T47D (cell line): ENCODE results near the gene MDH2.
"Not testable (repeated sequence)": the region's sequence is repeated elsewhere in the genome, so short reads cannot be mapped to it uniquely, and the experiment has no call there.

Experiments
- DNase-seq, 2 experiments: peaks; one replicate each; pipeline versions ENCODE4 v3.0.0 to v3.0.0-alpha.2; 2011 to 2012; ENCODE audit warnings: low read depth in 1 of 2, low spot score in 1 of 2
- JUND ChIP-seq: IDR thresholded peaks from 2 replicates; pipeline ENCODE4 v1.6.1; 2012; ENCODE audit warnings: low read depth
- in situ Hi-C: cut with HindIII; loops from 2 replicates; pipeline ENCODE4 v1.10.0; 2016; ENCODE audit warnings: low sequenced_read_pairs, low pct_unique_long_range_greater_than_20kb

The MDH2 gene

GRCh38 chr7:76022026-76022780 lies 25.7 kb upstream of the MDH2 start:
- DNase-seq: no peak
- in situ Hi-C loops: no loop called here
- TF ChIP-seq JUND: no peak

GRCh38 chr7:76023002-76023401 lies 24.9 kb upstream of the MDH2 start:
- in situ Hi-C loops: no loop called here
- TF ChIP-seq JUND: no peak
- DNase-seq: no peak

GRCh38 chr7:76029682-76030081 lies 18.2 kb upstream of the MDH2 start:
- DNase-seq: peak in 1 of 2 experiments; percentile 47
- in situ Hi-C loops: not testable (repeated sequence)

- no peak for DNase-seq
- in situ Hi-C loops: no loop called here
- no peak for TF ChIP-seq JUND
Measured at GRCh38 chr7:76031964-76032363, 15.9 kb upstream of the MDH2 start.

GRCh38 chr7:76037310-76037709 lies 10.6 kb upstream of the MDH2 start:
- DNase-seq: no peak
- in situ Hi-C loops: no loop called here
- no peak for TF ChIP-seq JUND

GRCh38 chr7:76040126-76040525 lies 7.8 kb upstream of the MDH2 start:
- in situ Hi-C loops: no loop called here
- TF ChIP-seq JUND: no peak
- DNase-seq: no peak

- DNase-seq: no peak
- no peak for TF ChIP-seq JUND
- in situ Hi-C loops: no loop called here
Measured at GRCh38 chr7:76044375-76044865, 3.5 kb upstream of the MDH2 start.

GRCh38 chr7:76047305-76047810 lies 548 bp upstream of the MDH2 start:
- in situ Hi-C loops: no loop called here
- no peak for DNase-seq
- no peak for TF ChIP-seq JUND

GRCh38 chr7:76048668-76048988 lies 722 bp downstream of the MDH2 start:
- peak in 1 of 2 experiments; percentile 53 for DNase-seq

GRCh38 chr7:76049295-76049694 lies 1.4 kb downstream of the MDH2 start:
- no peak for TF ChIP-seq JUND
- DNase-seq: no peak
- in situ Hi-C loops: no loop called here

More at GRCh38 chr7:76048668-76048988, 722 bp downstream of the MDH2 start:
- in situ Hi-C loops: no loop called here
- TF ChIP-seq JUND: no peak

GRCh38 chr7:76050545-76050944 lies 2.6 kb downstream of the MDH2 start:
- no peak for DNase-seq
- no peak for TF ChIP-seq JUND
- in situ Hi-C loops: no loop called here

GRCh38 chr7:76051840-76052239 lies 3.9 kb downstream of the MDH2 start:
- no peak for DNase-seq
- in situ Hi-C loops: no loop called here
- TF ChIP-seq JUND: no peak

- DNase-seq, in situ Hi-C loops: not testable (repeated sequence)
Measured at GRCh38 chr7:76052681-76053080, 4.8 kb downstream of the MDH2 start.

- TF ChIP-seq JUND: no peak
- DNase-seq: no peak
- in situ Hi-C loops: no loop called here
Measured at GRCh38 chr7:76053461-76053860, 5.6 kb downstream of the MDH2 start.
